Ramos (cell line): Measurements from ENCODE around the gene REN.

Experiments
- in situ Hi-C: fragments of 300-500 bp; cut with MboI; formaldehyde crosslinking; loops from one replicate; pipeline ENCODE4 v1.14.3; 2022; ENCODE audit warnings: low sequenced_read_pairs; ENCODE audit not compliant: unreplicated experiment

REN gene

GRCh38 chr1:204166219-204166618 lies at the start of gene REN:
TSS of gene REN (minus strand) at chr1:204166337. CDS start at chr1:204166293, 44 bp downstream.
- in situ Hi-C loops: loop anchor here (5.0 kb wide), 1 partner anchor 196 kb away; no protein-coding TSS in a partner anchor

DNA sequence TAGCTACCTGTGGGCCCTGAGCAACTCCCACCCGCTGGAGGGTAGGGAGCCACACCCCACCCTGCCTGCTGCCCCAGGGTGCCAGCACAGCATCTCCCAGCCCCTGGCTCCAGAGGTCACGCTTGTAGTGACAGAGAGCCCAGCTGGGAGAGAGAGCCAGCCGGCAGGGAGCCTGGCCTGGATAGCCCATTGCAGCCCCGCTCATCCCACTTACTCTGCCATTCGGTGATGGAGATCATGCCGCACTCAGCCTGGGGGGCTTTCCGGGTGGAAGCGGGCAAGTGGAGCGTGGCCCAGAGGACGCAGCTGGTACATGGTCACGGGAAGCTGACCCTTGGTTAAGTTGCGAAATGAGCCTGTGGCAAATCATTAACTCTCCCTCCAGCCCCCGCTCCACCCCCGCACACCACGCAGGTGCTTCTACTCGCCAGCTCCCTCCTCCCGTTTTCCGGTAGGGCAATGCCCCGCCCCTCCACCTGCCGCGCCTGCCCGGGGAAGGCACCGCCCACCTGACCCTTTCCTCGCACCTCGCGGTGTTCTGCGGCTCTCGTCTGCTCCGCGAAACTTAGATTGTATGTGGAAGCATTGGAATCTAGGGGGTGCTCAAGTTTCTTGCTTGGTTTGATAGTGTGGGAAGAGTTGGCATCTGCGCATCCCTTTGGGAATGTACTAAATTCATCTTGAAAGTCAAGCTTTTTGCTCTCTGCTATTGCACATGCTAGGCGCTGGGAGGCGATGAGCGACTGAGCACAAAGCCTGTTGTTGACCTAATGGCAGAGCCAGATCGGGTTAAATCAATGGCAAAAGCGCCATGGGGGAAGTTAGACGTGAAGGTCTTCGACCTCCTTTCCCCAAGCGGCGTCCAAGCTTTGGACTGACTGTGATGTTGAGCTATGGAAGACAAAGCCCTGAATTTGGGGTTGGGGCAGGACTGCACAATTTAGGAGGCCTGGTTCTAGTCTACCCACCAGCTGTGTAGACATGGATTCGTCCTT lies 47.8 kb upstream of the REN start, which contains the start of gene GOLT1A:
GOLT1A (minus strand) TSS at position 321 of the 995 bp plus-strand sequence; CDS start at position 239, 82 bp downstream.
- in situ Hi-C loops: no loop called here

DNA sequence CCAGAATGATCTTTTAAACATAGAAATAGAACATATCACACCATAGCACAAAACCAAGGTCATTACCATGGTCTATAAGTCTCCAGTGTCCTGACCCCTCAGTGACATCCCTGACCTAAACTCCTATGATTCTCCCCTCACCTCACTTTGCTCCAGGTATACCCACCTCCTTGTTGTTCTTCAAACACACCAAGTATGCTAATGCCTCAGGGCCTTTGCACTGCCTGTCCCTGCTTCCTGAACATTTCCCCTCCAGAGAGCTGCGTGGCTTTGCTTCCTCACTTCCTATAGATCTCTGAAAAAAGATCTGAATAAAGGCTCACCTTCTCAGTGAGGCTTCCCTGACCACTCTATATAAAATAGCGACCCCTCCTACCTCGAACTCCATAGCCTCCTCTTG lies 46.6 kb upstream of the REN start:
- in situ Hi-C loops: no loop called here

DNA sequence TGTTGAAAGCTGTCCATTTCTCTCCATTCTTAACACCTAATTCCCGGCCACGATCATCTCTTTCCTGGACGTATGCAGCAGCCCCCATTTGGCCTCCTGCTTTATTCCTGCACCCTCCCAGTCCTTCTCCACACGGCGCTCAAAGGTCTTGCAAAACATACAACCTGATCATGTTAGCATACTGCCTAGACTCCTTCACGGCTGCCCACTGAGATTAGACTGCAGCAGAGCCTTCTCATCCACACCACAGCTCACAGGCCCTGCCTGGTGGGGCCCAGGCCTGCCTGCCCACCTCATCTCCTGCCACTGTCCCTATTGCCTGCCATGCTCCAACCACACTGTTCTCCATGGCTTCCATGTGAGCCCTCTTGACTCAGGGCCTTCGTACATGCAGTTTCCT lies 44.9 kb upstream of the REN start:
- in situ Hi-C loops: no loop called here

- in situ Hi-C loops: no loop called here
Measured at GRCh38 chr1:204207136-204207616, 41.0 kb upstream of the REN start.

DNA sequence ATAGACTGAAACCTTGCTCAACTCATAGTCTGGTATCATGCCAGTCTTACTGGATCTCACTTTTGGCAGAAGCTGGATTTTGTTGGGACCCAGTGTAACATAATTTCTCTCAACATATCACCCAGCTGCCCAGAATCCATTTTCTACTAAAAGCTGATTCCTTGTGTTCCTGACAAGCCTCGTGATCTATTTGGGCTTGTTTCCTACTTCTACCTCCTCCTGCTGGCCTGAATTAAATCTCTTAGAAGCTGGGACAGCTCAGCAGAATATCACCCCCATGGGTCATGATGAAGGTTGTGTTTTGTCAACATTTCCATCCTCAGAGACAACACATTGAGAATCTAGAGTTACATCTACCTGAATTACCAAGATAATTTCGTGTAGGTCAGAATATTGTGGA lies 40.0 kb upstream of the REN start:
- in situ Hi-C loops: no loop called here

- in situ Hi-C loops: no loop called here
Measured at GRCh38 chr1:204205486-204205885, 39.3 kb upstream of the REN start.

- in situ Hi-C loops: no loop called here
Measured at GRCh38 chr1:204204944-204205343, 38.8 kb upstream of the REN start.

GRCh38 chr1:204203206-204203767 lies 37.1 kb upstream of the REN start:
- in situ Hi-C loops: no loop called here

DNA sequence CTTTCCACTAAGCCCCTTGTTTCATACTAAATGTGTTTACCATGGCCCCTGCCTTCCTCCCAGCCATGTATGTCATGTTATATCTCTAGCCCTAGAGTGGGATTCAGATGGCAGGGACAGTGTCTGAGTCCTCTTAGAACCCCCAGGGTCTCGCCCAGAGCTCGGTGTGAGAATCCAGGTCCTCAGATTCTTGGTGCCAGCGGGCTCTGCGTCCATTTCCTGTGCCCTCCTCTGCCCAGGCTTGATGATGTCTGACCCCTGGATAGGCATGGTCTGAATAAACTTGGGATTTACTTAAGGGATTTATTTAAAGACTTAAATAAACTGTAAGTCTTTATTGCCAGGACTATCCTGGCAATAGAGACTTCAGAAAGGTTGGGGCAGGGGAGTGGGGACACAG lies 36.3 kb upstream of the REN start:
- in situ Hi-C loops: no loop called here

- in situ Hi-C loops: no loop called here
Measured at GRCh38 chr1:204201348-204202040, 35.4 kb upstream of the REN start.

DNA sequence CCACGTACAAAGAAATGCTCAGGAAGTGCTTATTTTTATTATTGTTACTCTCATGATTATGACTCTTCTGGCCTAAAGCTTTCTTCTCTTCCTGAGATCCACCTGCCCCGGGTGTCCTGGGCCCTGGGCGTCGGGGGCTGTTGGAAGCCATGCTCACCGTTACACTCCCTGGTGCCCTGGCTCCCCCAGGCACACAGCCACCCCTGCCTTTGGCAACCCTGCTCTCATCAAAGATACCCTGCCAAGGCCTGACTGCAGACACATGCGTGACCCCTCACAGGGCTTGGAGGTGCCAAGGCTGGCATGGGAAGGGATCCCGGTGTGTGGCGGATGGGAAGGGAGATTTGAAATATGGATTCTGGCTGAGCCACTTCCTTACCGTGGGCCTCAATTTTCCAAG lies 33.4 kb upstream of the REN start:
- in situ Hi-C loops: no loop called here

- in situ Hi-C loops: no loop called here
Measured at GRCh38 chr1:204198348-204199340, 32.5 kb upstream of the REN start.

DNA sequence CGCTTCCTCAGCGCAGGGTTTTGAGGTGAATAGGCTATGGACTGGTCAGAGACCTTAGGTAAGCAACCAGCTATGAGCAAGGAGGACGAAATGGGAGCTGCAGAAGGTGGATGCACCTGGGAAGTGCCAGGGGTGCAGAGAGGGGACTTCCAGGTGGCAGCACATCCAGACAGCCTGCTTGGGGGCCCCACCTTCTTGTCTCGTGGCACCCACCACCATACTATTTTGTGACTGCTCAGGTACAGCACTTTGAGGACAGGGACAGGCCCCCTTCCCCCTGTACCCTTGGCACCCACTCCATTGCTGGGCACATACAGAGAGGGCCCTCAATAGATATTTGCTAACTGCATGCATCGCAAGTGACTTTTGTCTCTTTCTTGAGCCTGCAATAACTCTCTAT lies 30.9 kb upstream of the REN start:
- in situ Hi-C loops: no loop called here

DNA sequence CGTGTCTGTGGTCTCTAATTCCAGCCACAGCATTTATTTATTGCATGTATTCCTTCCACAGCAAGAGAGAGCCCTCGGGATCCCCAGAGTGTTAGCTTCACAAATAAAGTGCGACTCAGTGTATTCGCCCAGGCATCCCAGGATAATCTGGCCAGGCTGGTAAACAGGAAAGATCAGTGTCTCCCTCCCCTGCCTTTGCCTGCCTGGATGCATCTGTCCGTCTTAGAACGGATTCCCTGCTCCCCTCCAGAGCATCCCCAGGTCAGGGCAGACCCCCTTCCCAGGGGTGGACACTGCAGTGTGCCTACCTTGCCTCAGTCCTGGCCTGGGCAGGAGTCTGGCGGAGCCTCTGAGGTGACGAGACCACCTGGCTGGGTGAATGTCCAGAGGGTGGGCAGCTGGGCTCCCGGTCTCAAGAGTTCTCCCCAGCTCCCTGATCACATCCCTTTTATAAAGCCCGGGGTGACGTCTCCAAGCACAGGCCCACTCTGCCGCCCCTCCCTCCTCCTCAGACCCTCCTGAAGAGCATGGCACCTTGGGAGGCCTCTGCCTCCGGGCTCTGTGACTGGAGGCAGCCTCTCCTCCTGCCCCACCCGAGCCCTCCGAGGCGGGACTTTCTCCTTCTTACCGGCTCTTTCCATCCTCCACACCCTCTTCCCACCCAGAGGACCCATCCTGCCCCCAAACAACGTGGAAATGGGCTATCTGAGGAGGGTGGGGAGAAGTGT lies 30.1 kb upstream of the REN start, which contains the start of gene KISS1:
KISS1 (minus strand) TSS at position 424 of the 728 bp plus-strand sequence. CDS start 3,615 bp downstream, outside the sequence.
- in situ Hi-C loops: no loop called here

GRCh38 chr1:204194771-204195170 lies 28.6 kb upstream of the REN start:
- in situ Hi-C loops: no loop called here

DNA sequence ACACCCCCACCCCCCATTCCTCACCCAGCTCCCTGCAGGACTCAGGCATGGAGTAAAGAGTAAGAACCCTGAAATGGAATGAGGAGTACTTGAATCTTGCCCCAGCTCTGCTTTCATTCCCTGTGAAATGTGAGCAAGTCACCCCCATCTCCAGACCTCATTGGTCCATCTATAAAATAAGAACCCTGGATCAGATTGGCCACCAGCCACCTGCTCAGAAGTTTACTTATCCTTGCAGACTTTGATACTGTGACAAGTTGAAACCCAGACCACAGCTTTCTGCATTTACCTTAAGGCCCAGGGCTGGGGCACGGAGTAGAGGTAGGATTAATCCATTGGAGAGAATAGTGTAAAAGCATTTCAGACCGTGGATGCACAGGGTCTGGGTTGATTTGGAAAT lies 27.9 kb upstream of the REN start:
- in situ Hi-C loops: no loop called here

DNA sequence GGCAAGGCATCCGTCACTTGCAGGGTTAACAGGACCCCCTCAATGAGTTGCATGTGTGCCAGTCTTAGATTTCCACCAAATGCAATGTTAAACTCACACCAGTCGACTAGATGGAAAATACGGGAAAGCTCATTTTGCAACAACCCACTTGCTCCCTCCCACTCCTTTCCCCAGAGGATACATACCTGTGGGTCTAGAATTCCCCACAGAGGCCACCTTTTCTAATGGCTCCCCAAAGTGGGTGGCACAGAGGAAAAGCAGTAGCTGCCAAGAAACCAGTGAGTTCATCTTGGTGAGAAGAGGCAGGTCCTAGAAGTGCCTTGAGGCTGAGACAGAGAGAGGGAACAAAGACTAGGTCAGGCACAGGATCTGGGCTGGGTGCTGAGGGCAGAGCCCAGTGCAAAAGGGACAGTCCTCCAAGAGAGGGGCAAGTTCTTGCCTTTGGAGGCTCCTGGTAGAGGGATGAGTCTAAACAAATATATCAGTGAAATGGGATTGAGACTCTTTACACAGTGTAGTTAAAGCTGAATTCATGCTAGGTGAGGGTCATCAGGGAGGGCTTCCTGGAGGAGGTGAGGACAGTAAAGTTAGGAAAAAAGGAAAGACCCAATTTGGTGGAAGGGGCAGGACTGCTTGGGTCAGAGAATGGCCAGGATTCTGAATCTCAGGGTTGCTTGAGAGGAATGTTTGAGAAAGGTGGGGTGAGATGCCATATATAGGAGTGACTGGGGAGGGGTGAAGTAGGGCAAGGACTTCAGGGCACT lies 26.6 kb upstream of the REN start:
- in situ Hi-C loops: no loop called here
